A673 (cell line): Measurements from ENCODE around the gene OR6A2. TPM values are rescaled to one million over a fixed set of nuclear protein-coding genes. Genes with fewer than 3 reads are reported as not detected.

Experiments used
- BruUV-seq: library from RNA; stranded (reverse); fragments of 400-500 nt; replicated peaks from 2 replicates; lab custom pipeline; 2021; lab: Mats Ljungman, UMichigan
- CTCF ChIA-PET: fragments of 300-600 bp; sonication (Branson Sonifier 250); formaldehyde crosslinking; loops from one replicate; lab custom pipeline; 2022; ENCODE audit warnings: antibody characterized with exemption; lab: Charles Lee
- POLR2A ChIA-PET: fragments of 300-600 bp; sonication (Branson Sonifier 250); formaldehyde crosslinking; loops from one replicate; lab custom pipeline; 2022; ENCODE audit warnings: antibody characterized with exemption; ENCODE audit not compliant: low non-redundant PET; lab: Charles Lee
- DNase-seq: peaks from one replicate; pipeline ENCODE4 v3.0.0-alpha.2; 2015; ENCODE audit warnings: low spot score
- H3K27ac ChIP-seq: fragments of 200-600 bp; sonication (generic); 2 replicates; pipeline ENCODE4 v1.5.1; 2016; ENCODE audit warnings: mixed run types, low read depth, mild to moderate bottlenecking, mixed read lengths, antibody characterized with exemption, low read length; ENCODE audit not compliant: poor library complexity, severe bottlenecking
- H3K27me3 ChIP-seq: fragments of 200-600 bp; sonication (generic); replicated peaks from 2 replicates; pipeline ENCODE4 v1.6.1; 2017; ENCODE audit warnings: mixed run types, low read depth, mild to moderate bottlenecking, mixed read lengths, antibody characterized with exemption, low read length; ENCODE audit not compliant: insufficient read depth, poor library complexity
- H3K36me3 ChIP-seq: fragments of 200-600 bp; sonication (generic); 2 replicates; pipeline ENCODE4 v1.6.1; 2016; ENCODE audit warnings: mixed run types, mild to moderate bottlenecking, mixed read lengths, antibody characterized with exemption, low read length; ENCODE audit not compliant: insufficient read depth, poor library complexity, severe bottlenecking
- H3K4me1 ChIP-seq: fragments of 200-600 bp; sonication (generic); 2 replicates; pipeline ENCODE4 v1.6.1; 2017; ENCODE audit warnings: mixed run types, mild to moderate bottlenecking, mixed read lengths, antibody characterized with exemption, low read length; ENCODE audit not compliant: insufficient read depth, poor library complexity, severe bottlenecking
- H3K4me3 ChIP-seq: fragments of 200-600 bp; sonication (generic); 2 replicates; pipeline ENCODE4 v1.5.1; 2016; ENCODE audit warnings: low read depth, mixed run types, mild to moderate bottlenecking, mixed read lengths, low read length; ENCODE audit not compliant: poor library complexity, severe bottlenecking
- H3K9me3 ChIP-seq: fragments of 200-600 bp; sonication (generic); 2 replicates; pipeline ENCODE4 v1.6.1; 2016; ENCODE audit warnings: mixed run types, low read depth, mild to moderate bottlenecking, mixed read lengths, antibody characterized with exemption, low read length; ENCODE audit not compliant: poor library complexity, severe bottlenecking
- CTCF ChIP-seq: fragments of 300-800, 200-600 bp; sonication (generic); conservative IDR thresholded peaks from 2 replicates; pipeline ENCODE4 v1.5.1; 2017; ENCODE audit warnings: low read depth, mild to moderate bottlenecking, antibody characterized with exemption, low read length, moderate library complexity, mixed read lengths
- EZH2 ChIP-seq: fragments of 200-600 bp; sonication (generic); IDR thresholded peaks from 2 replicates; pipeline ENCODE4 v1.6.1; 2017; ENCODE audit warnings: borderline replicate concordance, low read depth, mild to moderate bottlenecking, mixed read lengths, antibody characterized with exemption, low read length; ENCODE audit not compliant: poor library complexity, severe bottlenecking
- intact Hi-C: fragments of 100-400 bp; cut with micrococcal nuclease; formaldehyde crosslinking; loops from one replicate; pipeline ENCODE4 v1.10.0; 2022; ENCODE audit not compliant: unreplicated experiment
- total RNA-seq: library from RNA; stranded (reverse); gene quantifications from 2 replicates; pipeline ENCODE4 v1.2.3, GENCODE V29; 2021

Gene OR6A2
- total RNA-seq, 1 experiment from 2014 or later, result not detected

- no peak overlapping the region for H3K27ac ChIP-seq
- H3K4me1 ChIP-seq, result no peaks in the 10 kb centered on the region
- BruUV-seq, result no TSS peak
- H3K36me3 ChIP-seq, result no peaks in the 10 kb centered on the region
- no peaks in the 10 kb centered on the region for H3K9me3 ChIP-seq
- intact Hi-C loops, result no loop called here
- CTCF ChIA-PET, result no interaction called here
- peaks cover 19% of the 10 kb centered on the region for H3K27me3 ChIP-seq
- TF ChIP-seq EZH2 (no peak), CTCF (no peak)
- POLR2A ChIA-PET, result no interaction called here
- H3K4me3 ChIP-seq, result no peak overlapping the region
- no peak for DNase-seq
Observed at GRCh38 chr11:6745018-6745417, 54.5 kb downstream of the OR6A2 start.

GRCh38 chr11:6742260-6742659 lies 57.2 kb downstream of the OR6A2 start:
- Histone ChIP-seq H3K4me3 (no peak overlapping the region), H3K4me1 (no peaks in the 10 kb centered on the region), H3K27me3 (no peaks in the 10 kb centered on the region), H3K27ac (no peak overlapping the region), H3K9me3 (no peaks in the 10 kb centered on the region), H3K36me3 (no peaks in the 10 kb centered on the region)
- no TSS peak for BruUV-seq
- ChIA-PET CTCF (no interaction called here), POLR2A (no interaction called here)
- DNase-seq, result no peak
- no peak for TF ChIP-seq EZH2
- no peak for TF ChIP-seq CTCF
- intact Hi-C loops, result no loop called here

Other genes starting within 250 kb of the OR6A2 start
- 19.1 and 21.6 TPM in 2 replicates for gene RRP8, start 196.1 kb downstream of the OR6A2 start, total RNA-seq
- 85.2 and 86.5 TPM in 2 replicates for gene ILK, start 195.9 kb downstream of the OR6A2 start, total RNA-seq
- gene TAF10, start 187.5 kb downstream of the OR6A2 start, total RNA-seq, result 108 and 112 TPM in 2 replicates
- gene TPP1, start 180.3 kb downstream of the OR6A2 start, total RNA-seq, result 42.2 and 53.0 TPM in 2 replicates
- 17.6 and 20.1 TPM in 2 replicates for gene DCHS1, start 143.9 kb downstream of the OR6A2 start, total RNA-seq
- 82.5 and 98.5 TPM in 2 replicates for gene MRPL17, start 116.3 kb downstream of the OR6A2 start, total RNA-seq
- gene OR2AG2, start 27.7 kb downstream of the OR6A2 start, total RNA-seq, result not detected in 2 replicates
- gene OR2AG1, start 16.7 kb downstream of the OR6A2 start, total RNA-seq, result not detected in 2 replicates
- gene OR10A5, start 46.0 kb upstream of the OR6A2 start, total RNA-seq, result not detected in 2 replicates
- not detected in 2 replicates for gene OR10A2, start 63.4 kb upstream of the OR6A2 start, total RNA-seq
- not detected in 2 replicates for gene OR10A4, start 76.9 kb upstream of the OR6A2 start, total RNA-seq
- not detected in 2 replicates for gene OR2D2, start 92.8 kb upstream of the OR6A2 start, total RNA-seq
- not detected in 2 replicates for gene OR2D3, start 121.3 kb upstream of the OR6A2 start, total RNA-seq
- gene ZNF215, start 126.7 kb upstream of the OR6A2 start, total RNA-seq, result 0.26 and 0.37 TPM in 2 replicates
- 0.11 and 0.17 TPM in 2 replicates for gene ZNF214, start 220.7 kb upstream of the OR6A2 start, total RNA-seq
- gene NLRP14, start 220.8 kb upstream of the OR6A2 start, total RNA-seq, result not detected in 2 replicates